Activated CD8-positive, alpha-beta memory T cell treated with anti-CD3 and anti-CD28 coated beads for 48 hours (primary cell): ENCODE measurements around the gene TNP1.

ENCODE experiments used
- DNase-seq, 3 experiments: peaks; one replicate each; pipeline ENCODE4 v3.0.0-alpha.2; 2020; ENCODE audit warnings: low read depth in 2 of 3, low spot score in 2 of 3

TNP1 gene

DNA sequence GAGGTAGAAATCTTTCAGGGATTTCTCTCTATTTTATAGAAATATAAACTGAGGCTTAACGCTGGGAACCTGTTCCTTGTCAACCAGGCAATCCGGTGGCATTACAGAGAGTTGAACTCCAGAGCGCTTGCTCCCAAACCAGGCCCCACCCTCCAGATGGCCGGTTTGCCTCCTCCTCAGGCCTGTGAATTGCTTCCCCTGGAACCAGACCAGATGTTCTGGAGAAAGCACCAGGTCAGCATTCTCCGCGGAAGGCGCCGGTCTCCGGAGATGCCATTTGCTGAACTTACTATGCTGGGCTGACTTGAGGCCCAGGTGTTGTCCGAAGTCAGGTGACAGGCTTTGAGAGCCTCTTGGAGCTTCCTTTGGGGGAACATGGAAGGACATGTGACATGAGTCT, 17.2 kb downstream of the TNP1 start:
- DNase-seq: no peak

DNA sequence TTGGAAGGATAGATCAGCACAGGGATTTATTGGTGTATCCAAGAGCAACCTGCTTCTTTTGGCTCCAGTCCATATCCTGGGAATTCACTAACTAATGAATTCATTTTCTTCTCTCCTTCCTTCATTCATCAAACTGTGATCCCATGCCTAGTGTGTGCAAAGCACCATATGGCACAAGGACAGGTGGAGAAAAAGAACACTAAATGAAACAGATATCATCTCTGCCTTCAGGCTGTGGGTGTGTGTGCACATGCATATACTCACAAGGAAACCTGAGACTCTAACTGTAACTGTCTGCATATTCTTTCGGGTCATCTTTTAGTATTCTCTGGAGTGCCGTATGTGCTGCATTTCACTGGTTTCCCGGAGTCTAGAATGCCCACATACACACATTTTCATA, 20.2 kb downstream of the TNP1 start:
- DNase-seq: no peak

DNA sequence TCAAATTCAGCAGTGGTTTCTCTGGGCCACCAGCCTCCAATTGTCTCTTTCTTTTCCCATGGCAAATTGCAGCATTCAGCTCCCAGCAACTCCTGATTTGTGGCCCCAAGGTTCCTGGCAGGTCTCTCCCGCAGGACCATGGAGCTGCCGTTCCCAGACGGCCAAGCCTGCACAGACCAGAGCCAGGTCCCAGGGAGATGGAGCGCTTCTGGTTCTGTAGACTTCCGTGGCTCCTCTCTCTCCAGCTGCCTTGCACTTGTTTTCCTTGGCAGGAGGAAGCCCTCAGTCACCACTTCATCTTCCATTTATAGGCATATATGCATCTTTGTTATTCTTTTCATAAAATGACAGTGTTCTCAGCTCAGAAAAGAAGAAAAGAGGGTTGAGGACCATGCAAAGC, 21.7 kb downstream of the TNP1 start:
- DNase-seq: no peak

DNA sequence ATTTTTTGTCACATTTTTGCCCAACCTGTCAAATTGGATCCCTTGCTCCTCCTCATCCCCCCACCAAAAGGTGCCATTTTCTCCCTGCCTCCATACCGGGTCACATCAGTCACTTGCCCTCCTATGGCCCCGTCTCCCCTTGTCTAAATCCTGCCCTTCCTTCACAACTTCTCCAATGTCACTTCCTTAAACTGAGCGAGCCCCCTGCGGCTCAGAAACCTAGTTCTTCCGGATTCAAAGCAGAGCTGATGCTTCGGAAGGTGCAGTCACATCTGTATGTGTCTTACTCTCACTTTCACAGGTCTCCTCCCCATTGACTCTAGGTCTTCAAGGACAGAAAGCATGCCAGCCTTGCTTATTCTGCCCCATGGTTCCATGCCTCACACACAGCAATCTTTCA, 22.1 kb downstream of the TNP1 start:
- no peak for DNase-seq

DNA sequence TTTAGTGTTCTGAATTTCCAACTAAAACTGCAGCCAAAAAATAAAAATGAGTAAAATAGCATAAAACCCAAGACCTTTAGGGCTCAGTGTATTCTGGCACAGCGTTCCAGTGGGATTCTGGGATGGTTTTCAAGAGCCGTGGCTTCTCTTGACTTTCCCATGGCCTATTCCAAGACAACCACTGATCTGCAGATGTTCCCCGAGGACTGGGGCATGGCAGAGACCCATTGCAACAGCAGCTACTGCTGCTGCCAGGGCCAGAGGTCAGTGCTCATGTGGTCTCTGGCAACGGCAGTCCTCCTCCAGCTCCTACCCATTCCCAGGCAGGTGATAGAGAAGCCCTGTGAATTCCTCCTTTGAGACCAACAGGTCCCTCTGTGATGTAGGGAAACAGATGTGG, 26.8 kb downstream of the TNP1 start:
- DNase-seq: no peak

DNA sequence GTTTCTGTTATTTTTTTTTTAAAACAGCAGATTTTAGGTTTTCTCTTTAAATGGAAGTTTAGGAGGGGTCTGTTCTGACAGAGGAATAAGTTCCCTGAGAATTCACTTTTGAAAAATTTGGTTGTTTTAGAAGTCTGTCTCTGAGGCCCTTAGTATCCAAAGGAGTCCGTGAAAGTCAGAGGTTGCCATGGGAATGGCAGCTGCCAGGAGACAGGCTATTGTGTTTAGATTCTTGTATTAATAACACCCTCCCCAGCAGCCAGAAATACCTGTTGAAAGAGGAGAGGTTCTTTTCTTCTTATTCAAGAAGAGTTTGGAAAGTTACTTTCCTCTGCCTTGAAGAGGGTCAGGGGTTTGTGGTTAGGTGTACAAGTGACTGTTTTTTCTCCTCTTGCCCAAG, 29.5 kb downstream of the TNP1 start:
- DNase-seq: no peak

DNA sequence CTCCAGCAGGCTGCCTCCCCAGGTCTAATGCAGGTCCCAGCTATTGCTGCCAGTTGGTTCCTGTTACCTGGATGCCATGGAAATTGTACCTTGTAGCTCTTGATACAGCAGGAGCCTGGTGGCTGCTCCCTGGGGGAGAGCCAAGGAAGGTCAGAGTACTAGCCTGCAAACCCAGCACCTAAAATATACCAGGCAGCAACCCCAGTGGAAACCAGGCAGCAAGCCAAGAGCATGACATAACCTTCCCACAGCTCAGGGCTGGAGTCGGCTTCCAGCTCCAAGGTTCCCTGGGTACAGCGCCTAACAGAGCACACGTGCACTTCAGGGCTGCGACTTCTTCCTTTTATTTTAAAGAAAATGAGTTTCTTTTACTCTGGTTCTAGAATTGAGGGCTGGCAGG, 30.3 kb downstream of the TNP1 start:
- DNase-seq: no peak

DNA sequence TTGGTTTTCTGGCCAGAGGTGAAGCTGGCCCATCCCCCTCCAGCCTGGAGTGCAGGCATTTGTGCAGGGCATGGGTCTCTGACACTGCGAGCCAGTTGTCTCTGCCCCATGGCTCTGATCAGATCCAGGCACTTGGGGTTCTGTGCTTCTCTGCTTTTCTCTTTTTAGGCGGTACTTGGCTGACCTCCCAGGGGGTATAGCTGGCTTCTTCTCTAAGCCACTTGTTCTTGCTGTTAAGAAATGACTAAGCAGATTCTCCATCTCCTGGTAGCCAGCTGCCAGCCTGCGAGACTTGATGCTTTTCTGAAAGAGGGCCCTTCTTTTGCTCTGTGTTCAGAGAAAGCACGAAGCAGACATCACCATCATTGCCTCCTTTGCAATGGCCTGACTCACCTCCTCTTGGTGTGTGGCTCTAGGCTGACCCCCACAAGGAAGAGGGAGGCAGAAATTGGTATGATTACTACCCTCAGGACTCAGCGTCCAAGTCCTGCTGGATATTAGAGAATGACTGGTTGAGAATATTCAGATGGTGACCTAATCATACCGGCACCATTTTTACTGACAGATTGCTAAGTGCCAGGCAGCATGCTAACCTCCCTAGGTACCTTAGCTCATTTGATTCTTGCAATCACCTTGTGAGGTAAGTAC, 32.7 kb downstream of the TNP1 start:
- DNase-seq: no peak

DNA sequence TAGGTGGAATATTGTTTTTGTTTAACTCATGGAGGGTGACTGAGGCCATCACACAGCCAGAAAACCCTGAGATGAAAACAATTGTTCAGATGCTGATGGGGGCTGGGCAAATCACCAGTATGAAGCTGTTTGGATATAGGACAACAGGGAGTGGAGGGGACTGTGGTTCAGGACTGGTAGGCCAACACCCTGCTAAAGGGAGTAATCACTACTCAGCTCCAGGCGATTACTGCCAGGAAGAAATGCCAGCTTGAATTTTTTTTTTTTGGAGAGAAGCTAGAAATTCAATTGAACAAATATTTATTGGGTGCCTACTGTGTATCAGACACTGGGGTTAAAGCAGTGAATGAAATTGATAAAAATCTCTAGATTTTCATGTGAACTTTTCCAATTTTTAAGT, 37.4 kb downstream of the TNP1 start:
- DNase-seq: no peak

DNA sequence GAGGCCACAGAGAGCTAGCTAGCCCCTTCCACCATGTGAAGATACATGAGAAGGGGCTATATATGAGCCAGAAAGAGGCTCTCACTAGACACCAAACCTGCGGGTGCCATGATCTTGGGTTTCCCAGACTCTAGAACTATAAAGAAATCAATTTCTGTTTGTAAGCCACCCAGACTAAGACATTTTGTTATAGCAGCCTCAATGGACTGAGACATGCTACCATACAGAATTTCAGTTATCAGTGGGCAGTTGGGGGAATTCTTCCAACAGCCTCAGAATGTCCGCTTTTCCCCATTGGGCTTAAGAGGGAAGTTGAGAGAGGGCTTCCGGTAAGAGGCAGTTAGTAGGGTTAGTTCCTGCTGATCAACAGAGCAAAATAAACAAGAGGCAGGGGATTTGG, 39.2 kb downstream of the TNP1 start:
- no peak for DNase-seq

DNA sequence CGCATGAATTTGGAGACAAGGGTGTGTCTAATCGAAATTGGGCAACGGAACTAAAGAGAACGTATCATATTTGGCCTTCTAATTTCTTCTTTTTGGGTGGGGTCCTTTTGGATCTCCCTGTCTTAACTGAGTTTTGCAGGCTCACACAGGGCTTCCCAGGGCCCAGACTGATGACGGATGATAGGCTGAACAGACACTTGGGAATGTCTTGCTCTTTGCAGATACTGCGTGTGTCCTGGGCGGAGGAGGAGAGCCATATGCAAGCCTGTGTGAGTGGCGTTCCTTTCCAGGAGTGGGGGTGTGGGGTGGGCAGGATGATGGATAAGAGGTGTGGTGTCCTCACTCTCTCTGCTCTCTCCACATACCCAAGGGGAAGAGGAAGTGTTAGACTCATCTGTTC, 40.1 kb downstream of the TNP1 start:
- DNase-seq: no peak

DNA sequence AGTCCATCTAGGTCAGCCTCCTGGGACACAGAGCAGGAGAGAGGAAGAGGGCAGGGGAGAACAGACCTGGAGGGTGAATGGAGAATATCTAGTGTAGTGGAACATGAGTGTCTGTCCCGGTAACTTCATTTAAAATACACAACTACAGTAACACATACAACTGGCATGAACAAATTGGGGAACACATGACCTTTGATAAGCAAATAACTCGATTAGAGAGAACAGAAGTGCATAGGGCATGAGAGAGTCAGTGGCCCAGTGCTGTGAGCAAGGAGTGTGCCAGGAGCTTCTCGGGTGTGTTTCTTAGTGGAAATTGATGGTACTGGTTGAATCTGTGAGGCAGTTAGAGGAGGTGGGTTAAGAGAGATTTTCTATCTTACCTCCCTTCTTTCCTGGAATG, 40.8 kb downstream of the TNP1 start:
- DNase-seq: no peak

DNA sequence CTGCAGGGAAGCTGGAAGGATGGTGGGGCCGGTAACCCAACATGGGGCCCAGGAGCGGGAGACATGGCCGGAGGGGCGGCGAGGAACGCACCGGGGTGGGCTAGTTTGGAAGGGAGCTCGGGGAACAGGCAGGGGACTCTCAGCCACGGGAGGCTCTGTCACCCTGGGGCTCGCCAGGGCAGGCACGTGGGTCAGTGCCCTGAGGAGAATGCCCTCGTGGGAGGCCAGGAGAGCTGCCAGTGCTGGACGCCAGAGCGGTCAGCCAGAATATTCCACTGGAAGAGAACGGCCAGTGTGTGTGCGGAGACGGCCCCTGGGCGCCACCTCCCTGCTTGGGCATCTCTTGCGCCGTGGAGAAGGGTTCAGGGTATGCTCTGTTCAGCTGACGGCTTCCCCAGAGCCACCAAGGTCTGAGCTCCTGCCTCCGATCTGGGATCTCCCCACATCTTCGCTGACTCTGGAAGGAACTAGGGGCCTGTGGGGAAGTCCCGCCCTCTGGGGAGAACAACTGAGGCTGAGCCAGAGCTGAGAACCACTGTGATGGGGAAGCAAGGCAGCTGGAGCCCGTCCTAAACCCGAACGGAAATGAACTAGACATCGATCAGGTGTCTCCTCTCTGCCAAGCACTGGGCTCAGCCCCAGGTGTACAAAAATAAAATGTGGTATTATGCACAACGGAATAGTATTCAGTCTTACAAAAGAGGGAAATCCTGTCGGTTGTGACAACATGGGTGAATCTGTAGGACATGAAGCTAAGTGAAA, 49.3 kb downstream of the TNP1 start:
- DNase-seq: no peak
